Activated naive CD4-positive, alpha-beta T cell treated with anti-CD3 and anti-CD28 coated beads, Interleukin-2, amount 50 U/mL, for 16 hours (primary cell): ENCODE measurements around the gene NEDD4L.

Experiments used
- DNase-seq: peaks from one replicate; pipeline ENCODE4 v3.0.0-alpha.2; 2020

The NEDD4L gene

GRCh38 chr18:58096658-58097057 lies 52.6 kb downstream of the NEDD4L start:
- no peak for DNase-seq

- DNase-seq, result no peak
Observed at GRCh38 chr18:58097121-58097906, 53.3 kb downstream of the NEDD4L start.

GRCh38 chr18:58097907-58098166 lies 53.8 kb downstream of the NEDD4L start:
- no peak for DNase-seq

- DNase-seq, result no peak
Observed at GRCh38 chr18:58098706-58099105, 54.7 kb downstream of the NEDD4L start.

- DNase-seq, result no peak
Observed at GRCh38 chr18:58100154-58100553, 56.1 kb downstream of the NEDD4L start.

GRCh38 chr18:58101291-58101794 lies 57.3 kb downstream of the NEDD4L start:
- no peak for DNase-seq

GRCh38 chr18:58102018-58102417 lies 58.0 kb downstream of the NEDD4L start:
- DNase-seq, result no peak

GRCh38 chr18:58102875-58103274 lies 58.8 kb downstream of the NEDD4L start:
- DNase-seq, result no peak

- no peak for DNase-seq
Observed at GRCh38 chr18:58103339-58103985, 59.4 kb downstream of the NEDD4L start.

- DNase-seq, result no peak
Observed at GRCh38 chr18:58104096-58104495, 60.1 kb downstream of the NEDD4L start.

GRCh38 chr18:58105206-58105887 lies 61.3 kb downstream of the NEDD4L start:
- DNase-seq, result no peak

- no peak for DNase-seq
Observed at GRCh38 chr18:58105888-58106260, 61.8 kb downstream of the NEDD4L start.

- no peak for DNase-seq
Observed at GRCh38 chr18:58106289-58107070, 62.5 kb downstream of the NEDD4L start.

- DNase-seq, result no peak
Observed at GRCh38 chr18:58109256-58109655, 65.2 kb downstream of the NEDD4L start.

GRCh38 chr18:58110398-58110797 lies 66.4 kb downstream of the NEDD4L start:
- no peak for DNase-seq

GRCh38 chr18:58112174-58112573 lies 68.1 kb downstream of the NEDD4L start:
- DNase-seq, result no peak

GRCh38 chr18:58113337-58113736 lies 69.3 kb downstream of the NEDD4L start:
- DNase-seq, result no peak

GRCh38 chr18:58114766-58115165 lies 70.7 kb downstream of the NEDD4L start:
- no peak for DNase-seq

GRCh38 chr18:58116818-58117217 lies 72.8 kb downstream of the NEDD4L start:
- no peak for DNase-seq

- no peak for DNase-seq
Observed at GRCh38 chr18:58117786-58118403, 73.9 kb downstream of the NEDD4L start.

- DNase-seq, result no peak
Observed at GRCh38 chr18:58118536-58118935, 74.5 kb downstream of the NEDD4L start.

GRCh38 chr18:58119819-58120218 lies 75.8 kb downstream of the NEDD4L start:
- DNase-seq, result no peak

GRCh38 chr18:58124475-58124874 lies 80.4 kb downstream of the NEDD4L start:
- no peak for DNase-seq
